HG02678 (cell line): ENCODE results near the gene FN3K.

Experiments
- ATAC-seq: cut with Tn5 transposase; IDR thresholded peaks from one replicate; pipeline ENCODE4 v1.9.1; 2021; ENCODE audit warnings: mild to moderate bottlenecking, moderate library complexity; ENCODE audit not compliant: unreplicated experiment

The FN3K gene

GRCh38 chr17:82793974-82794630, 58.7 kb downstream of the FN3K start:
- ATAC-seq, result no peak

- no peak for ATAC-seq
Measured at GRCh38 chr17:82794781-82795482, 59.5 kb downstream of the FN3K start.

- no peak for ATAC-seq
Measured at GRCh38 chr17:82795615-82796014, 60.2 kb downstream of the FN3K start.

- ATAC-seq, result no peak
Measured at GRCh38 chr17:82797061-82797460, 61.6 kb downstream of the FN3K start.

DNA sequence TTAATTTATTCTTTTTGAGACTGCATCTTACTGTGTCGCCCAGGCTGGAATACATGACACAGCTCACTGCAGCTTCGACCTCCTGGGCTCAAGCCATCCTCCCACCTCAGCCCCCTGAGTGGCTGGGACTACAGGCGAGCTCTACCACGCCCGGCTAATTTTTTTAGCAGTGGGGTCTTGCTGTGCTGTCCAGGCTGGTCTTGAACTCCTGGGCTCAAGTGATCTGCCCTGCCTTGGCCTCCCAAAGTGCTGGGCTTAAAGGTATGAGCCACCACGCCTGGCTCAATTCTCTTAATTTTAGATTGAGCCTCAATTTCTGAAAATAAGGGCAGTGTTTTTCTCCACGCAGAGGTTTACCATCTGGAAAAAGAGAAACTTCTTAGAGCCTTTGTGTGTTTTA, 63.3 kb downstream of the FN3K start:
- ATAC-seq, result no peak

DNA sequence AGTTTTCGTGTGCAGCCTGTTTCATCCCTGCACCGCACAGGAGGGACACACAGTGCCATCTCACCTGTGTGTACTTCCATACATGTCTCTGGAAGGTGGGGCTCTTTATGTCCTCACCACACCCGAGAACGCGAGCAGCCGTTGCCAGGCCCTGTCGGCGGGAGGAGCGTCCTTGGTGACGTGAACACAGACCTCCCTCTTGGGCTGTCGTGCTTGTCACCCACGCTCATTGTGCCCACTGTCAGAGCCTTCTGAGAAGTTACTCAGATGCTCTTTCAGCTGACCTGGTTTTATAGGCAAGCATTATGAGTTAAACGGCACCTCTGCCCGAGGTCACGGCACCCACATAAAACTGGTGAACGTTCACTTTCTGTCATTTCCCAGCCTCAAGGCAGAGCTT, 64.2 kb downstream of the FN3K start:
- no peak for ATAC-seq
